Right atrium auricular region (tissue), 2 donors: ENCODE measurements around the gene PGM1. TPM values are rescaled to one million over a fixed set of nuclear protein-coding genes. Genes with fewer than 3 reads are reported as not detected.

Source experiments
- DNase-seq: peaks from one replicate; pipeline ENCODE4 v3.0.0-alpha.2; 2019; ENCODE audit warnings: low spot score
- H3K27ac ChIP-seq, 2 donors: fragments of 200-600 bp; sonication (generic); 1 replicate in 1 of 2; 2 replicates in 1 of 2; pipeline ENCODE4 v1.5.1; 2016 to 2019
- H3K27me3 ChIP-seq, 2 donors: fragments of 200-600 bp; sonication (generic); one replicate each; pipeline versions ENCODE4 v1.5.1 to v1.6.0; 2017 to 2019
- H3K36me3 ChIP-seq: fragments of 200-600 bp; sonication (generic); one replicate; pipeline ENCODE4 v1.5.1; 2016
- H3K4me1 ChIP-seq, 2 donors: fragments of 200-600 bp; sonication (generic); one replicate each; pipeline versions ENCODE4 v1.5.1 to v1.6.0; 2017 to 2019
- H3K4me3 ChIP-seq, 2 donors: fragments of 200-600 bp; sonication (generic); 1 replicate in 1 of 2; 2 replicates in 1 of 2; pipeline ENCODE4 v1.5.1; 2017 to 2019; ENCODE audit warnings: mild to moderate bottlenecking in 1 of 2, moderate library complexity in 1 of 2
- H3K9me3 ChIP-seq, 2 donors: fragments of 200-600 bp; sonication (generic); one replicate each; pipeline ENCODE4 v1.5.1; 2019
- total RNA-seq, 2 donors: library from RNA; depleted of rRNA; stranded (reverse); fragments of >200 nt; gene quantifications; one replicate each; pipeline ENCODE4 v1.1.0, GENCODE V29; 2016
- TF ChIP-seq, protein P1 (sequence below), 2 donors: fragments of 200-600 bp; sonication (generic); IDR thresholded peaks; one replicate each; pipeline ENCODE4 v1.5.1; 2019; ENCODE audit warnings: antibody characterized with exemption in 2 of 2

The PGM1 gene
- total RNA-seq, 2 donors from 2014 or later, result 171 to 258 TPM

DNA sequence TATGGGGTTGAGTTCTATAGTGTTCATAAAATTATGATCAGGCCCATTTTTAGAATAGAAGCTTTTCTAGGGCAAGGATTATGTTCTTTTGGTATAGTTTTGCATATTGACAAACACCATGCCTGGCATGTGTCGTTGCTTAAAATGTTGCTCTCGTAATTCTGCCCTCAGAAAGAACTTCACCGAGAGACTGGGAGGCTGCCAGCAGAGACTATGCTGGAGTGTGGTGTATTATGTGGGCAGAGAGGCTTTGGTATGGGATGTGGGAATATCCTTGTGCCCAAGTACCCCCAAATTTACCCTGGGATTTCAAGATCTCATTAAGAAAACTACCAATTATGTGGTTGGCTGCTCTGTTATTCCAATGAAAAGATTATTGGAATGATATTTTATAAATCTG lies 27.9 kb downstream of the PGM1 start:
- H3K4me1 ChIP-seq, result peaks cover 0 to 33% of the 10 kb centered on the region in 2 donors
- H3K9me3 ChIP-seq, result no peaks in the 10 kb centered on the region
- TF ChIP-seq, protein P1, sequence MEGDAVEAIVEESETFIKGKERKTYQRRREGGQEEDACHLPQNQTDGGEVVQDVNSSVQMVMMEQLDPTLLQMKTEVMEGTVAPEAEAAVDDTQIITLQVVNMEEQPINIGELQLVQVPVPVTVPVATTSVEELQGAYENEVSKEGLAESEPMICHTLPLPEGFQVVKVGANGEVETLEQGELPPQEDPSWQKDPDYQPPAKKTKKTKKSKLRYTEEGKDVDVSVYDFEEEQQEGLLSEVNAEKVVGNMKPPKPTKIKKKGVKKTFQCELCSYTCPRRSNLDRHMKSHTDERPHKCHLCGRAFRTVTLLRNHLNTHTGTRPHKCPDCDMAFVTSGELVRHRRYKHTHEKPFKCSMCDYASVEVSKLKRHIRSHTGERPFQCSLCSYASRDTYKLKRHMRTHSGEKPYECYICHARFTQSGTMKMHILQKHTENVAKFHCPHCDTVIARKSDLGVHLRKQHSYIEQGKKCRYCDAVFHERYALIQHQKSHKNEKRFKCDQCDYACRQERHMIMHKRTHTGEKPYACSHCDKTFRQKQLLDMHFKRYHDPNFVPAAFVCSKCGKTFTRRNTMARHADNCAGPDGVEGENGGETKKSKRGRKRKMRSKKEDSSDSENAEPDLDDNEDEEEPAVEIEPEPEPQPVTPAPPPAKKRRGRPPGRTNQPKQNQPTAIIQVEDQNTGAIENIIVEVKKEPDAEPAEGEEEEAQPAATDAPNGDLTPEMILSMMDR (IDR thresholded peaks at IDR 0.05), result no peak
- H3K27ac ChIP-seq, result peak overlapping the region in 1 of 2 donors; percentile 67
- no peaks in the 10 kb centered on the region for H3K27me3 ChIP-seq
- no peak for DNase-seq
- no peak overlapping the region for H3K4me3 ChIP-seq
- no peaks in the 10 kb centered on the region for H3K36me3 ChIP-seq

DNA sequence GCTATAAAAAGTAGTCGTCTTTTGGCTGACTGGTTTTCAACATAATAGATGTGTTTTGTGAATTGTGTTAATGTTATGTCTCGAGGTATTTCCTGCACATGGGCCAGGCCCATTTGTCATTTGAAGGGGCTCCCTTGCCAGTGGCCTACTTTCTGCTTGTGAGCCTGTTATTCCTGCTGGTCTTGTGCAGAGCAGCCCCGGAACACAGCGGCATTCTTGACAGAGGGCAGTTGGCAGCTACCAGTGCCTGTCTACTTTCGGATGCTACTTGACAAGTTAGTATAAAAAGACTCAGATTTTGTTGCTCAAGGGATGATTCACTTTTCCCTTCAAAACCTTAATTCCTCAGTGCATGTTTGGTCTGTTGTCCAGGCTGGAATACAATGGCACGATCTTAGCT lies 28.5 kb downstream of the PGM1 start:
- Histone ChIP-seq H3K4me3 (no peak overlapping the region), H3K36me3 (no peaks in the 10 kb centered on the region), H3K27me3 (no peaks in the 10 kb centered on the region), H3K4me1 (peaks cover 0 to 37% of the 10 kb centered on the region in 2 donors), H3K9me3 (no peaks in the 10 kb centered on the region), H3K27ac (peak overlapping the region in 1 of 2 donors; percentile 67)
- TF ChIP-seq, protein P1 (IDR thresholded peaks at IDR 0.05), result no peak
- no peak for DNase-seq

DNA sequence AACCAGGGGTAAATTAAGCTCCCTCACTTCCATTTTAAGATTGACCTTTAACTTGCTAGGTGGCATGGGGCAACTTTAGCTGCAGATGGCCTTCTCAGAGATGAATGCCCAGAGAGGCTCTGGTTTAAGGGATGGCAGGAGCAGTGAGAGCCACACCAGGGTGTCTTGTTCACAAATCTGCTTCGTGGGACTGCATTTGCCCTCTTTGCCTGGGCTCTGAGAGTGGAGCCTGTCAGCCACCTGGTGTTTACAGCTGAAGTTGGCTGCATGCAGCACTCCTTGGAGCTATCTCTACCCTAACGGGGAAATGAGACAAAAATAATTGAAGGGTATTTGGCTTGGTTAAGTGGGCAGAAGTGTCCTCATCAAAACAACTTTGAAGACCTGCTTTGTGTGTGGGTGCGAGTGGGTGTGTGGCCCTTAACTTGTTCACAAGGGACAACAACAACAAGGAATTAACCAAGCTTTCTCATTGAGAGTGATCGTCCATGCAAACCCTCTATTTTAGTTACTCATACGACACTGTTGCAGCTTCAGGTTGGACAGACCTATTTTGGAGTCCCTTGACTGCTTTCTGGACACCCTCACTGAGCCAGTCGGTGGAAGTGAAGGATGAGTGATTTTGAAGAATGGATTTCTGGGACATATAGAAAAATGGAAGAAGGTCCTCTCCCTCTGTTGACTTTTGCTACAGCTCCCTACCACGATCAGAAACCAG lies 29.8 kb downstream of the PGM1 start:
- no peaks in the 10 kb centered on the region for H3K36me3 ChIP-seq
- no peaks in the 10 kb centered on the region for H3K9me3 ChIP-seq
- peaks cover 0 to 37% of the 10 kb centered on the region in 2 donors for H3K4me1 ChIP-seq
- peak overlapping the region in 1 of 2 donors; percentile 53 for H3K27ac ChIP-seq
- no peak overlapping the region for H3K4me3 ChIP-seq
- TF ChIP-seq, protein P1 (IDR thresholded peaks at IDR 0.05), result no peak
- no peaks in the 10 kb centered on the region for H3K27me3 ChIP-seq
- no peak for DNase-seq

DNA sequence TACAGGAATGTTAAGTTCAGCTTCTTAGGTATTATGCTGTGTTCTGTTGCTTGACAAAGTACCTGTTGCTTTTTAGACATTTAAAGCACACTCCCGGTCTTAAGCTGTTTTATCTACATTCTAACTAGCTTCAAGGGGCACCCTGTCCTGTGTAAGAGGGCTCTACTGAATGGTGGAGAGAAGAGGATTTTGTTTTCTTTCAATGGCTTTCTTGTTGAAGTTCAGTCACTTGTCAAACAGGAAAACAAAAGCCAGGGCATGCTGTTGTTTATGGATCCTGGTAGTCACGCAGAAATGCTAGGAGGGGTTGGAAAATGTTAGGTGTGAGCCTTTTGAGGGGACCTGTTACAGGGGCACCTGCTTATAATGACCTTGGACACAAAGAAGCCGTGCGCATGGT lies 30.7 kb downstream of the PGM1 start:
- Histone ChIP-seq H3K9me3 (no peaks in the 10 kb centered on the region), H3K36me3 (no peaks in the 10 kb centered on the region), H3K27ac (peak overlapping the region in 1 of 2 donors; percentile 53), H3K4me3 (no peak overlapping the region), H3K27me3 (no peaks in the 10 kb centered on the region), H3K4me1 (peaks cover 0 to 37% of the 10 kb centered on the region in 2 donors)
- TF ChIP-seq, protein P1 (IDR thresholded peaks at IDR 0.05), result no peak
- DNase-seq, result no peak

DNA sequence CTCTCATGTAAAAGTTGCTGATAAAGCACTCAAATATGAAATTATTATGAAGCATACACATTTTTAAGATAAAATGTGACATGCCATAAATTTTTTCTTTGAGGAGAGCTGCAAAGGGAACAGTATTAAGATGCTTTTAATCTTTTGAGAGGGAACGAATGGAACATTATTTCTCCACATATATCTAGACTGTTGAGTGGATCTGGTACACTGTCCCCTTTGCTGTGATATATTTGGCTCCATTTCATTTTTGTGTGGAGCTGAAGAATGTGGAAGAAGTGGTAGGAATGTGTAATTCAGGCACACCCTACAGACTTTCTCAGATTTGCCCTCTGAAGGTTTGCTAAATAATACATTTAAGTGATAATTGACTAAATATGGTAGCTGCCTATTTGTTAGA lies 31.7 kb downstream of the PGM1 start:
- Histone ChIP-seq H3K27ac (no peak overlapping the region), H3K4me3 (no peak overlapping the region), H3K4me1 (peaks cover 0 to 37% of the 10 kb centered on the region in 2 donors), H3K27me3 (no peaks in the 10 kb centered on the region), H3K9me3 (no peaks in the 10 kb centered on the region), H3K36me3 (peaks cover 7% of the 10 kb centered on the region)
- TF ChIP-seq, protein P1 (IDR thresholded peaks at IDR 0.05), result no peak
- DNase-seq, result no peak

- H3K9me3 ChIP-seq, result no peaks in the 10 kb centered on the region
- H3K36me3 ChIP-seq, result peaks cover 19% of the 10 kb centered on the region
- no peak for DNase-seq
- no peak overlapping the region for H3K27ac ChIP-seq
- peaks cover 0 to 35% of the 10 kb centered on the region in 2 donors for H3K4me1 ChIP-seq
- no peaks in the 10 kb centered on the region for H3K27me3 ChIP-seq
- TF ChIP-seq, protein P1 (IDR thresholded peaks at IDR 0.05), result no peak
- H3K4me3 ChIP-seq, result no peak overlapping the region
Observed at GRCh38 chr1:63626222-63626621, 33.0 kb downstream of the PGM1 start.
